Fibroblast of lung (primary cell): ENCODE results near the gene UXS1.

Experiments
- CTCF ChIP-seq, 2 donors: IDR thresholded peaks in 1 of 2; conservative IDR thresholded peaks in 1 of 2; 1 replicate in 1 of 2; 2 replicates in 1 of 2; pipeline ENCODE4 v1.5.1; 2011 to 2012; ENCODE audit warnings: low read length in 2 of 2, control low read depth in 1 of 2, inconsistent platforms in 1 of 2, low read depth in 1 of 2, mild to moderate bottlenecking in 1 of 2
- EZH2 ChIP-seq: IDR thresholded peaks from 2 replicates; pipeline ENCODE4 v1.5.1; 2012; ENCODE audit warnings: low read length, control low read depth, mild to moderate bottlenecking; ENCODE audit errors: missing control alignments

DNA sequence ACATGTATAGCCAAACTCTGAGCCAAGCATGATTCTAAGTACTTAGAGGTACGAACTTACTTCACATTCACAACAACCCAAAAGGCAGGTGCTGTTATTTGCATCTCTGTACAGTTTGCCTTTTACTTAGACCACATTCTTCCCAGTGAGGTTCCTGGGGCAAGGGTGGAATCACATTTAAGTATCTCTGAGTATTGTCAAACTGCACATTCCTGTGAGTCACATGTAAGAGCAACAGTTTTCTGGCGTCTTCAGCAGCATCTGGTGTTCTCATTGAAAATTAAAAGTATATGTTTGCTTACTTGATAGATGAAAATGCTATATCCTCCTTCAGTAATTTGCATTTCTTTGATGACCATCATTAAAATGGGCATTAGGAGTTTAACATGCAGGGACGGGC, 119.1 kb downstream of the UXS1 start:
- TF ChIP-seq CTCF (conservative IDR thresholded peaks at IDR 0.05 in 1 of 2, IDR thresholded peaks at IDR 0.05 in 1 of 2; ENCODE audit: low read depth in 1 of 2, low read length in 2 of 2) (no peak), EZH2 (no peak)
